Stomach (tissue), 9 donors: ENCODE measurements around the gene CEP20. TPM values are rescaled to one million over a fixed set of nuclear protein-coding genes. Genes with fewer than 3 reads are reported as not detected.

Experiments used
- DNase-seq, 2 donors: peaks; one replicate each; pipeline versions ENCODE4 v3.0.0 to v3.0.0-alpha.2; 2013 to 2019
- H3K27ac ChIP-seq, 5 donors: fragments of 200-600 bp in 4 of 5; sonication (generic) in 4 of 5; one replicate each; pipeline ENCODE4 v1.5.1; 2013 to 2019; ENCODE audit warnings: mild to moderate bottlenecking in 1 of 5, moderate library complexity in 1 of 5
- H3K27me3 ChIP-seq, 3 donors: fragments of 200-600 bp; sonication (generic); one replicate each; pipeline ENCODE4 v1.5.1; 2017 to 2019; ENCODE audit warnings: mixed run types in 1 of 3
- H3K36me3 ChIP-seq, 4 donors: fragments of 200-600 bp; sonication (generic); 1 replicate in 3 of 4; 2 replicates in 1 of 4; pipeline ENCODE4 v1.5.1; 2016 to 2019
- H3K4me1 ChIP-seq, 4 donors: fragments of 200-600 bp; sonication (generic); one replicate each; pipeline ENCODE4 v1.5.1; 2016 to 2019
- H3K4me3 ChIP-seq, 4 donors: fragments of 200-600 bp; sonication (generic) in 3 of 4; one replicate each; pipeline ENCODE4 v1.5.1; 2016 to 2019; ENCODE audit warnings: mild to moderate bottlenecking in 1 of 4
- H3K9me3 ChIP-seq, 4 donors: fragments of 200-600 bp; sonication (generic); one replicate each; pipeline ENCODE4 v1.5.1; 2016 to 2019
- CTCF ChIP-seq, 7 experiments: fragments of 450-650 bp in 4 of 7; fragments of 200-600 bp in 3 of 7; sonication (generic) in 3 of 7; IDR thresholded peaks; one replicate each; pipeline ENCODE4 v1.5.1; 2016 to 2019; ENCODE audit warnings: antibody characterized with exemption in 7 of 7, control low read depth in 2 of 7, mild to moderate bottlenecking in 1 of 7
- EP300 ChIP-seq: sonication (generic); formaldehyde crosslinking; IDR thresholded peaks from one replicate; pipeline ENCODE4 v1.6.1; 2017; ENCODE audit warnings: antibody characterized with exemption
- POLR2A ChIP-seq, 4 donors: fragments of 450-650 bp; IDR thresholded peaks; one replicate each; pipeline ENCODE4 v1.6.1; 2016; ENCODE audit warnings: antibody characterized with exemption in 4 of 4, control low read depth in 2 of 4, mild to moderate bottlenecking in 1 of 4, moderate library complexity in 1 of 4
- POLR2AphosphoS5 ChIP-seq, 3 donors: sonication (generic); formaldehyde crosslinking; IDR thresholded peaks; one replicate each; pipeline ENCODE4 v1.6.1; 2016; ENCODE audit warnings: antibody characterized with exemption in 3 of 3
- WGBS, 5 donors: extraction: QIAGEN DNeasy Blood & Tissue Kit in 3 of 5; methylation state at CpG; one replicate each; pipeline versions ENCODE4 v1.1.5 to v1.1.7; 2013 to 2018; 5-methylcytosine and 5-hydroxymethylcytosine counted together
- intact Hi-C: fragments of 100-400 bp; cut with DNase I; formaldehyde crosslinking; loops from one replicate; pipeline ENCODE4 v1.15.1; 2023; ENCODE audit warnings: low total_unique reads
- polyA plus RNA-seq, 3 donors: library from polyadenylated mRNA; stranded (reverse); fragments of 200-250 nt; gene quantifications; one replicate each; pipeline ENCODE4 v1.2.3, GENCODE V29; 2013
- total RNA-seq, 5 donors: library from RNA; depleted of rRNA; stranded (reverse); fragments of >200 nt; gene quantifications; one replicate each; pipeline versions ENCODE4 v1.1.0 to v1.2.3, GENCODE V29; 2014 to 2016
- donor health status: healthy with polysubstance abuse.
- donor health status: Bipolar disorder and iron deficiency.
- donor health status: healthy.

Gene CEP20
- total and polyA plus RNA-seq, 8 donors: 7.0 to 40.0 (median 17.8) TPM

- Histone ChIP-seq H3K36me3 (peaks cover 0 to 9% (median 0%) of the 10 kb centered on the region in 4 donors), H3K27ac (peak overlapping the region; percentile 55 to 90 (median 80)), H3K9me3 (no peaks in the 10 kb centered on the region), H3K4me1 (peaks cover 6 to 27% (median 22%) of the 10 kb centered on the region in 4 donors), H3K27me3 (peaks cover 0 to 42% (median 31%) of the 10 kb centered on the region in 3 donors), H3K4me3 (peak overlapping the region; percentile 37 to 51 (median 46))
- intact Hi-C loops: no loop called here
- TF ChIP-seq POLR2AphosphoS5 (IDR thresholded peaks at IDR 0.05) (peak in 1 of 3 donors; percentile 45), CTCF (IDR thresholded peaks at IDR 0.05) (no peak)
- 2 to 4% (median 2%) methylated on average over 19 to 55 of the region's 55 CpGs for WGBS, 5 donors
- peak; percentile 27 to 79 for DNase-seq
Measured at GRCh38 chr16:15857724-15858560, 30.5 kb downstream of the CEP20 start.

GRCh38 chr16:15856901-15857698 is 31.3 kb downstream of the CEP20 start, which contains the start of gene MYH11:
Gene MYH11, minus strand, starts transcription at chr16:15857028. Its CDS starts 18,776 bp downstream, at chr16:15838252.
- 0 to 3% (median 1%) methylated on average over 28 to 48 of the region's 49 CpGs for WGBS, 5 donors
- intact Hi-C loops: no loop called here
- Histone ChIP-seq H3K27me3 (peaks cover 0 to 42% (median 31%) of the 10 kb centered on the region in 3 donors), H3K27ac (peak within 1 kb of the TSS in 4 of 5 donors; percentile 68 to 90 (median 83)), H3K36me3 (peaks cover 0 to 10% (median 0%) of the 10 kb centered on the region in 4 donors), H3K9me3 (no peaks in the 10 kb centered on the region), H3K4me1 (peaks cover 6 to 27% (median 22%) of the 10 kb centered on the region in 4 donors), H3K4me3 (peak within 1 kb of the TSS; percentile 37 to 51 (median 46))
- DNase-seq: peak in 1 of 2 donors; percentile 74
- TF ChIP-seq POLR2A (IDR thresholded peaks at IDR 0.05) (no peak), POLR2AphosphoS5 (IDR thresholded peaks at IDR 0.05) (peak; percentile 41 to 84 (median 70))

- peaks cover 0 to 10% (median 0%) of the 10 kb centered on the region in 4 donors for H3K36me3 ChIP-seq
- DNase-seq: no peak
- intact Hi-C loops: no loop called here
- peak overlapping the region in 4 of 5 donors; percentile 68 to 90 (median 83) for H3K27ac ChIP-seq
- H3K9me3 ChIP-seq: no peaks in the 10 kb centered on the region
- TF ChIP-seq EP300 (no peak), POLR2A (IDR thresholded peaks at IDR 0.05) (no peak), POLR2AphosphoS5 (IDR thresholded peaks at IDR 0.05) (no peak), CTCF (IDR thresholded peaks at IDR 0.05) (no peak)
- H3K4me1 ChIP-seq: peaks cover 6 to 27% (median 22%) of the 10 kb centered on the region in 4 donors
- peak overlapping the region; percentile 37 to 51 (median 46) for H3K4me3 ChIP-seq
- WGBS, 5 donors: 30 to 44% (median 35%) methylated on average over 2 of the region's 2 CpGs
- H3K27me3 ChIP-seq: peaks cover 0 to 42% (median 31%) of the 10 kb centered on the region in 3 donors
Measured at GRCh38 chr16:15856182-15856581, 32.2 kb downstream of the CEP20 start.

GRCh38 chr16:15855704-15856003 is 32.7 kb downstream of the CEP20 start:
- H3K4me1 ChIP-seq: peaks cover 6 to 27% (median 22%) of the 10 kb centered on the region in 4 donors
- WGBS, 5 donors: 26 to 53% (median 44%) methylated on average over 5 of the region's 5 CpGs
- H3K27me3 ChIP-seq: peaks cover 0 to 42% (median 31%) of the 10 kb centered on the region in 3 donors
- H3K36me3 ChIP-seq: peaks cover 0 to 10% (median 0%) of the 10 kb centered on the region in 4 donors
- H3K9me3 ChIP-seq: no peaks in the 10 kb centered on the region
- TF ChIP-seq POLR2A (IDR thresholded peaks at IDR 0.05) (no peak), EP300 (no peak), CTCF (IDR thresholded peaks at IDR 0.05) (no peak), POLR2AphosphoS5 (IDR thresholded peaks at IDR 0.05) (no peak)
- intact Hi-C loops: no loop called here
- peak overlapping the region; percentile 37 to 51 (median 46) for H3K4me3 ChIP-seq
- no peak for DNase-seq
- H3K27ac ChIP-seq: peak overlapping the region in 4 of 5 donors; percentile 68 to 90 (median 83)
